ENCODE measurements around the gene MUC5B.
"Not testable (repeated sequence)": the region's sequence is repeated elsewhere in the genome, so short reads cannot be mapped to it uniquely, and the experiment has no call there.

Gene MUC5B

GRCh38 chr11:1252371-1253102, 29.7 kb downstream of the MUC5B start:
- no peak for DNase-seq

- no peak for DNase-seq
These were observed 30.2 kb downstream of the MUC5B start for GRCh38 chr11:1253103-1253485.

GRCh38 chr11:1254086-1254648, 31.3 kb downstream of the MUC5B start:
- no peak for DNase-seq

- DNase-seq: no peak
These were observed 31.9 kb downstream of the MUC5B start for GRCh38 chr11:1254733-1255132.

GRCh38 chr11:1255151-1255550, 32.3 kb downstream of the MUC5B start:
- DNase-seq: no peak

- DNase-seq: no peak
These were observed 33.6 kb downstream of the MUC5B start for GRCh38 chr11:1256257-1257045.

- DNase-seq: no peak
These were observed 34.5 kb downstream of the MUC5B start for GRCh38 chr11:1257366-1257765.

- DNase-seq: no peak
These were observed 35.0 kb downstream of the MUC5B start for GRCh38 chr11:1257916-1258315.

GRCh38 chr11:1258401-1259075, 35.7 kb downstream of the MUC5B start:
- DNase-seq: no peak

GRCh38 chr11:1259076-1259461, 36.2 kb downstream of the MUC5B start:
- no peak for DNase-seq

GRCh38 chr11:1259561-1259960, 36.7 kb downstream of the MUC5B start:
- DNase-seq: no peak

GRCh38 chr11:1260023-1260501, 37.2 kb downstream of the MUC5B start:
- DNase-seq: peak; percentile 11

- DNase-seq: no peak
These were observed 37.8 kb downstream of the MUC5B start for GRCh38 chr11:1260620-1261019.

- DNase-seq: no peak
These were observed 38.6 kb downstream of the MUC5B start for GRCh38 chr11:1261241-1262071.

GRCh38 chr11:1262172-1263006, 39.5 kb downstream of the MUC5B start:
- DNase-seq: peak; percentile 93

GRCh38 chr11:1263010-1263409, 40.1 kb downstream of the MUC5B start:
- DNase-seq: peak; percentile 27

GRCh38 chr11:1264444-1264843, 41.6 kb downstream of the MUC5B start:
- peak; percentile 23 for DNase-seq

GRCh38 chr11:1265480-1265879, 42.6 kb downstream of the MUC5B start:
- not testable (repeated sequence) for DNase-seq

GRCh38 chr11:1266976-1267375, 44.1 kb downstream of the MUC5B start:
- not testable (repeated sequence) for DNase-seq

GRCh38 chr11:1267441-1268100, 44.7 kb downstream of the MUC5B start:
- DNase-seq: no peak

GRCh38 chr11:1269957-1270356, 47.1 kb downstream of the MUC5B start:
- no peak for DNase-seq

All from CD4-positive, alpha-beta T cell treated with Interleukin-6 for 4 hours (primary cell).